ENCODE measurements around the gene GSE1.

GSE1 gene

GRCh38 chr16:85594978-85595661 is 18.0 kb upstream of the GSE1 start:
- peaks cover 7% of the 10 kb centered on the region for H3K4me1 ChIP-seq (ENCODE audit: control insufficient read depth, low read length)
- peaks cover 6% of the 10 kb centered on the region; the same call in 1 of the 2 replicates for H4K20me1 ChIP-seq (ENCODE audit: control insufficient read depth, insufficient read depth, low read depth, low read length)
- H3K36me3 ChIP-seq (ENCODE audit: control insufficient read depth, low read length), result no peaks in the 10 kb centered on the region
- H3K9me3 ChIP-seq (ENCODE audit: control insufficient read depth, insufficient read depth, low read length), result no peaks in the 10 kb centered on the region
- no peaks in the 10 kb centered on the region for H3K9me2 ChIP-seq (replicated peaks; ENCODE audit: control insufficient read depth, low read length)
- peaks cover 6% of the 10 kb centered on the region for H3K27me3 ChIP-seq (ENCODE audit: control insufficient read depth, low read length)
- H3K4me3 ChIP-seq (ENCODE audit: low read length), result no peak overlapping the region
- H3K4me2 ChIP-seq (ENCODE audit: low read length), result no peak overlapping the region
- H3K27ac ChIP-seq (ENCODE audit: low read depth, low read length), result no peak overlapping the region
- H3K79me2 ChIP-seq (ENCODE audit: control insufficient read depth, low read length), result no peaks in the 10 kb centered on the region
- TF ChIP-seq CTCF (IDR thresholded peaks at IDR 0.05; ENCODE audit: low read depth, low read length, poor library complexity, severe bottlenecking), result no peak
- TF ChIP-seq EZH2phosphoT487 (IDR thresholded peaks at IDR 0.05; ENCODE audit: borderline replicate concordance, low read length), result no peak
- no peaks in the 10 kb centered on the region for H3F3A ChIP-seq (ENCODE audit: control insufficient read depth, insufficient read depth)

- peaks cover 6% of the 10 kb centered on the region; the same call in 1 of the 2 replicates for H4K20me1 ChIP-seq (ENCODE audit: control insufficient read depth, insufficient read depth, low read depth, low read length)
- no peak overlapping the region for H3K4me2 ChIP-seq (ENCODE audit: low read length)
- H3K4me3 ChIP-seq (ENCODE audit: low read length), result no peak overlapping the region
- no peaks in the 10 kb centered on the region for H3F3A ChIP-seq (ENCODE audit: control insufficient read depth, insufficient read depth)
- H3K9me2 ChIP-seq (replicated peaks; ENCODE audit: control insufficient read depth, low read length), result no peaks in the 10 kb centered on the region
- no peaks in the 10 kb centered on the region for H3K79me2 ChIP-seq (ENCODE audit: control insufficient read depth, low read length)
- peaks cover 11% of the 10 kb centered on the region for H3K27me3 ChIP-seq (ENCODE audit: control insufficient read depth, low read length)
- no peaks in the 10 kb centered on the region for H3K9me3 ChIP-seq (ENCODE audit: control insufficient read depth, insufficient read depth, low read length)
- TF ChIP-seq CTCF (IDR thresholded peaks at IDR 0.05; ENCODE audit: low read depth, low read length, poor library complexity, severe bottlenecking), result no peak
- no peak overlapping the region for H3K27ac ChIP-seq (ENCODE audit: low read depth, low read length)
- peaks cover 9% of the 10 kb centered on the region for H3K4me1 ChIP-seq (ENCODE audit: control insufficient read depth, low read length)
- no peaks in the 10 kb centered on the region for H3K36me3 ChIP-seq (ENCODE audit: control insufficient read depth, low read length)
These were observed 17.2 kb upstream of the GSE1 start for GRCh38 chr16:85595812-85596502.

- Histone ChIP-seq H3F3A (ENCODE audit: control insufficient read depth, insufficient read depth) (no peaks in the 10 kb centered on the region), H4K20me1 (ENCODE audit: control insufficient read depth, insufficient read depth, low read depth, low read length) (no peaks in the 10 kb centered on the region), H3K36me3 (ENCODE audit: control insufficient read depth, low read length) (no peaks in the 10 kb centered on the region), H3K4me2 (ENCODE audit: low read length) (no peak overlapping the region), H3K27ac (ENCODE audit: low read depth, low read length) (no peak overlapping the region), H3K79me2 (ENCODE audit: control insufficient read depth, low read length) (no peaks in the 10 kb centered on the region), H3K9me2 (replicated peaks; ENCODE audit: control insufficient read depth, low read length) (no peaks in the 10 kb centered on the region), H3K4me3 (ENCODE audit: low read length) (no peak overlapping the region), H3K27me3 (ENCODE audit: control insufficient read depth, low read length) (peaks cover 11% of the 10 kb centered on the region), H3K9me3 (ENCODE audit: control insufficient read depth, insufficient read depth, low read length) (no peaks in the 10 kb centered on the region), H3K4me1 (ENCODE audit: control insufficient read depth, low read length) (peaks cover 18% of the 10 kb centered on the region)
- TF ChIP-seq CTCF (IDR thresholded peaks at IDR 0.05; ENCODE audit: low read depth, low read length, poor library complexity, severe bottlenecking) (no peak), EZH2phosphoT487 (IDR thresholded peaks at IDR 0.05; ENCODE audit: borderline replicate concordance, low read length) (no peak)
These were observed 15.0 kb upstream of the GSE1 start for GRCh38 chr16:85598141-85598540.

Data from DOHH2 (cell line).